Transverse colon (tissue), 3 donors: ENCODE data around the gene HCFC1.

ENCODE experiments used
- CTCF ChIP-seq, 5 experiments: fragments of 200-600 bp in 3 of 5; fragments of 450-650 bp in 2 of 5; sonication (generic) in 3 of 5; IDR thresholded peaks; 1 replicate in 2 of 5; 2 replicates in 3 of 5; pipeline ENCODE4 v1.5.1; 2016 to 2017; ENCODE audit warnings: antibody characterized with exemption in 5 of 5, inconsistent platforms in 3 of 5, mild to moderate bottlenecking in 2 of 5, moderate library complexity in 1 of 5
- EP300 ChIP-seq: sonication (generic); formaldehyde crosslinking; IDR thresholded peaks from one replicate; pipeline ENCODE4 v1.6.1; 2017; ENCODE audit warnings: antibody characterized with exemption, low read depth

DNA sequence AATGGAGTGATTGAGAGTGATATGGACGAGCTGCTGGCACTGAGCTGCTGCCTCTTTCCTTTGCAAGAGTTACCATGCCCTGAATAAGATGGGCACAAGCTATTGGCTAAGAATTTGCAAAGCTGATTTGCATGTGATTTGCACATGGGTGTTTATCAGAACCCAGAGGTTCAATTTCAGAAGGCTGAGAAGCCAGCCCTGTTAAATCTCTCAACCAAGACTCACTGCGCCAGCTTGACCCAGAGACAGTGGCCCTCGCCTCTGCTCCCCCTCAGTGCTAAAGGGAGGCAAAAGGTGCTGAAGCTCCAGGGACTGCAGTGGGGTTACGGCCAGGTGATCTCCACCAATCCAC is 46.3 kb downstream of the HCFC1 start:
- TF ChIP-seq EP300 (no peak), CTCF (IDR thresholded peaks at IDR 0.05) (no peak)
